Breast epithelium (tissue), 3 donors: Measurements from ENCODE around the gene KCNG2.

Experiments used
- POLR2A ChIP-seq: fragments of 450-650 bp; IDR thresholded peaks from one replicate; pipeline ENCODE4 v1.6.1; 2016; ENCODE audit warnings: antibody characterized with exemption, mild to moderate bottlenecking, moderate library complexity
- TF ChIP-seq, protein P1 (sequence below), 3 donors: fragments of 450-650 bp; IDR thresholded peaks; one replicate each; pipeline ENCODE4 v1.5.1; 2016 to 2017; ENCODE audit warnings: antibody characterized with exemption in 3 of 3, mild to moderate bottlenecking in 3 of 3, moderate library complexity in 3 of 3

DNA sequence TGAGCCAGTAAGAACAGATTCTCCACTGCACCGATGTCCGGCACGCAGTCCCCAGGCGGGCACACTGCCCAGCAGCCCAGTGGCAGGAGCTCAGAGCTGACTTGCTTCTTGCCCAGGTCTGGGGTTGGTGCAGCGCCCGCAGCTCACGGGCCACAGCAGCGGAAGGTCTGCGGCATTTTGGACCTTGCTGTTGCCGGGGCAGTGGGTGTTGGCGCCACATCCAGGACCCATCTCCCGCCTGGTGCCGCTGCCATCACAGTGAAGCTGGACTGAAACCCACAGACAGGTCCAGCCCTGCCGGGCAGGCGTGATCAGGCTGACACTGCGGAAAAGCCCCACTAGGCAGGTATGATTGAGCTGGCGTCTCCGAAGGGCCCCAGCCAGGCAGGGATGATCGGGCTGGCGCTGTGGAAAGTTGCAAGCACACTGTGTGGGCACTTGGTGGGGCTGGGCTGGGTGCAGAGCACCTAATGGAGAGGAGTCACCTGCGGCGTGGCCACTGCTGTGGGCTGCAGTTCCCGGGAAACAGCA is 78.3 kb downstream of the KCNG2 start:
- TF ChIP-seq, protein P1, sequence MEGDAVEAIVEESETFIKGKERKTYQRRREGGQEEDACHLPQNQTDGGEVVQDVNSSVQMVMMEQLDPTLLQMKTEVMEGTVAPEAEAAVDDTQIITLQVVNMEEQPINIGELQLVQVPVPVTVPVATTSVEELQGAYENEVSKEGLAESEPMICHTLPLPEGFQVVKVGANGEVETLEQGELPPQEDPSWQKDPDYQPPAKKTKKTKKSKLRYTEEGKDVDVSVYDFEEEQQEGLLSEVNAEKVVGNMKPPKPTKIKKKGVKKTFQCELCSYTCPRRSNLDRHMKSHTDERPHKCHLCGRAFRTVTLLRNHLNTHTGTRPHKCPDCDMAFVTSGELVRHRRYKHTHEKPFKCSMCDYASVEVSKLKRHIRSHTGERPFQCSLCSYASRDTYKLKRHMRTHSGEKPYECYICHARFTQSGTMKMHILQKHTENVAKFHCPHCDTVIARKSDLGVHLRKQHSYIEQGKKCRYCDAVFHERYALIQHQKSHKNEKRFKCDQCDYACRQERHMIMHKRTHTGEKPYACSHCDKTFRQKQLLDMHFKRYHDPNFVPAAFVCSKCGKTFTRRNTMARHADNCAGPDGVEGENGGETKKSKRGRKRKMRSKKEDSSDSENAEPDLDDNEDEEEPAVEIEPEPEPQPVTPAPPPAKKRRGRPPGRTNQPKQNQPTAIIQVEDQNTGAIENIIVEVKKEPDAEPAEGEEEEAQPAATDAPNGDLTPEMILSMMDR (IDR thresholded peaks at IDR 0.05): no peak
- TF ChIP-seq POLR2A: no peak
